ENCODE data around the gene DIO3. TPM values are rescaled to one million over a fixed set of nuclear protein-coding genes. Genes with fewer than 3 reads are reported as not detected.

DIO3 gene
- total RNA-seq, 2 experiments from 2014 or later: not detected

Other genes with a start within 250 kb of the DIO3 start
- gene PPP2R5C, start 200.2 kb downstream of the DIO3 start, total RNA-seq (2014; rRNA removed; shearing (Covaris generic)): 134 and 161 TPM in 2 replicates
- 236 and 264 TPM in 2 replicates for gene PPP2R5C, start 200.2 kb downstream of the DIO3 start, total RNA-seq (2022)